AG04449 (cell line): ENCODE data around the gene SRP14.
"Not testable (repeated sequence)": the region's sequence is repeated elsewhere in the genome, so short reads cannot be mapped to it uniquely, and the experiment has no call there.

Experiments used
- CTCF ChIA-PET: fragments of 350-600 bp; formaldehyde crosslinking; extraction: SDS; loops from one replicate; lab custom pipeline; 2021; ENCODE audit warnings: antibody characterized with exemption; lab: Yijun Ruan, JAX
- POLR2A ChIA-PET: fragments of 400-600, 350-600 bp; formaldehyde crosslinking; extraction: SDS; loops from one replicate; lab custom pipeline; 2020; ENCODE audit warnings: antibody characterized with exemption, inconsistent platforms; lab: Yijun Ruan, JAX
- DNase-seq: peaks from one replicate; pipeline ENCODE4 v3.0.0-alpha.2; 2010; ENCODE audit warnings: low read depth, low spot score
- H3K4me3 ChIP-seq: 2 replicates; pipeline ENCODE4 v1.5.1; 2011; ENCODE audit warnings: low read depth, mild to moderate bottlenecking, control low read depth, low read length
- TF ChIP-seq, protein P1 (sequence below): IDR thresholded peaks from one replicate; pipeline ENCODE4 v1.5.1; 2011; ENCODE audit warnings: mild to moderate bottlenecking, moderate library complexity, low read length, control low read depth, inconsistent platforms; ENCODE audit not compliant: insufficient read depth; ENCODE audit errors: missing control alignments

The SRP14 gene

DNA sequence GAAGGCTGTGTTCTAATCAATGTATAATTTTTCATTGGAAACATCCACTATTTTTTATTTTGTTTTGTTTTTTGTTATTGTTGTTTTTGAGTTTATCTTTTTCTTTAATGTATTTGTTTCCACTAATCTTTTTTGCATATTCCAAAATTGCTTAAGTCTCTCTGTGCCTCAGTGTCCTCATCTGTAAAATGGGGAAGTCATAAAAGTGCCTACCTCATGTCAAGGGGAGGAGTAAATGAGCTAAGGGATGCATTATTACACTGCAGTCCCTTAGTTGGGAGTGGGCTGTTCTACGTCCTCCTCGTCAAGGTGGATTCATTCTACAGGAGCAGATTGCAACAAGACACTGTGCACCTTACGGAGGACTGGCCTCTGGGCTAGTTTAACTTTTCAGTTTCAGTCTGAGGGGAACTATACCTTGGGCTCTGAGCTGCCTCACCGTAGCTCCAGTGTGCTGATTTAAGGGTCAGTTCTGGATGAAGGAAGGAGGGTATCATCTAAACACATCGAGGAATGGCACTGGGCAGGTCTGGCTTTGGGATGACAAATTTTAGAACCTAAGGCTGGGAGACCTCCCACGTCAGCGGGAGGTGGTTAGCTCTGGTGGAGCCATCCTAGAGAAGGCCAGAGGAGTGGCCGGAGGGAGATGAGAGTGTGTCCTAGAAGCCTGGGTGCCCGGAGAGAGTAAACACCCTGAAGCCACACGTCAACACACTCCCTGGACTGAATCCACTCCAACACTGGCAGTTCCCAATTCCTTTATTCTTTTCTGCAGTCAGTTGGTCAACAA, 5.1 kb upstream of the SRP14 start:
- POLR2A ChIA-PET = no interaction called here
- no peak overlapping the region for H3K4me3 ChIP-seq
- CTCF ChIA-PET = interaction anchor here (0.8 to 8.4 kb wide), 6 partner anchors 57 to 231 kb away, joined by 3 to 286 read pairs (median 4); no protein-coding TSS in a partner anchor

GRCh38 chr15:40042791-40043320, 3.9 kb upstream of the SRP14 start:
- CTCF ChIA-PET = interaction anchor here (2.2 to 8.4 kb wide), 2 partner anchors 62 to 232 kb away, joined by 9 to 286 read pairs; no protein-coding TSS in a partner anchor
- POLR2A ChIA-PET = no interaction called here
- DNase-seq = no peak
- H3K4me3 ChIP-seq = no peak overlapping the region
- TF ChIP-seq, protein P1, sequence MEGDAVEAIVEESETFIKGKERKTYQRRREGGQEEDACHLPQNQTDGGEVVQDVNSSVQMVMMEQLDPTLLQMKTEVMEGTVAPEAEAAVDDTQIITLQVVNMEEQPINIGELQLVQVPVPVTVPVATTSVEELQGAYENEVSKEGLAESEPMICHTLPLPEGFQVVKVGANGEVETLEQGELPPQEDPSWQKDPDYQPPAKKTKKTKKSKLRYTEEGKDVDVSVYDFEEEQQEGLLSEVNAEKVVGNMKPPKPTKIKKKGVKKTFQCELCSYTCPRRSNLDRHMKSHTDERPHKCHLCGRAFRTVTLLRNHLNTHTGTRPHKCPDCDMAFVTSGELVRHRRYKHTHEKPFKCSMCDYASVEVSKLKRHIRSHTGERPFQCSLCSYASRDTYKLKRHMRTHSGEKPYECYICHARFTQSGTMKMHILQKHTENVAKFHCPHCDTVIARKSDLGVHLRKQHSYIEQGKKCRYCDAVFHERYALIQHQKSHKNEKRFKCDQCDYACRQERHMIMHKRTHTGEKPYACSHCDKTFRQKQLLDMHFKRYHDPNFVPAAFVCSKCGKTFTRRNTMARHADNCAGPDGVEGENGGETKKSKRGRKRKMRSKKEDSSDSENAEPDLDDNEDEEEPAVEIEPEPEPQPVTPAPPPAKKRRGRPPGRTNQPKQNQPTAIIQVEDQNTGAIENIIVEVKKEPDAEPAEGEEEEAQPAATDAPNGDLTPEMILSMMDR = no peak

More for the DNA sequence above, 5.1 kb upstream of the SRP14 start:
- DNase-seq = no peak
- TF ChIP-seq, protein P1 = no peak

DNA sequence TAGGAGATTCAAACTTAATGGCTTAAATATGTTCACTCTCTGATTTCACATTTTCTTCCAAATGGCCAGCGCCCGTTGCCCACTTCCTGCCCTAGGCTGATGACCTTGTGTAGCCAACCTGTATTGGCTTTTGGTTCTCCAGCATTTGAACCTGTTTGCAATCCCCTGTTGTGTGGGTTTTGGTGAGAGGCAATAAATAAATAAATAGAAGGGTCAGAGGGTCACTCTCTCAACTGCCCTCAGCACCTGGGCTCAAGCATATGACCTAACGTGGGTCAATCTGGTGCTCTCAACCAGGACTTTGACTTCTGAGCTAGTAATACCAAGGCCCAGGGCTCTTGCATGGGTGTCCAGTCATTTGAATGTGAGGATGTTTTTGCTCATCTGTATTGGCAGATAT, 1.8 kb upstream of the SRP14 start:
- TF ChIP-seq, protein P1 = no peak
- ChIA-PET POLR2A (no interaction called here), CTCF (interaction anchor here (0.6 to 6.3 kb wide), 9 partner anchors 8 to 256 kb away, joined by 4 to 75 read pairs (median 6); no protein-coding TSS in a partner anchor)
- no peak overlapping the region for H3K4me3 ChIP-seq
- no peak for DNase-seq

- POLR2A ChIA-PET = no interaction called here
- H3K4me3 ChIP-seq = no peak overlapping the region
- CTCF ChIA-PET = interaction anchor here (1.2 to 6.3 kb wide), 8 partner anchors 8 to 328 kb away, joined by 3 to 75 read pairs (median 8); no protein-coding TSS in a partner anchor
Observed at GRCh38 chr15:40040293-40040635, 1.3 kb upstream of the SRP14 start.

GRCh38 chr15:40038275-40038637, 725 bp downstream of the SRP14 start:
- no peak for DNase-seq
- H3K4me3 ChIP-seq = peak overlapping the region; percentile 95
- TF ChIP-seq, protein P1 = no peak
- POLR2A ChIA-PET = no interaction called here
- CTCF ChIA-PET = interaction anchor here (0.8 to 6.3 kb wide), 8 partner anchors 14 to 236 kb away, joined by 3 to 75 read pairs (median 4); partner anchors contain the start of gene BMF

More at GRCh38 chr15:40040293-40040635, 1.3 kb upstream of the SRP14 start:
- no peak for DNase-seq
- TF ChIP-seq, protein P1 = no peak

DNA sequence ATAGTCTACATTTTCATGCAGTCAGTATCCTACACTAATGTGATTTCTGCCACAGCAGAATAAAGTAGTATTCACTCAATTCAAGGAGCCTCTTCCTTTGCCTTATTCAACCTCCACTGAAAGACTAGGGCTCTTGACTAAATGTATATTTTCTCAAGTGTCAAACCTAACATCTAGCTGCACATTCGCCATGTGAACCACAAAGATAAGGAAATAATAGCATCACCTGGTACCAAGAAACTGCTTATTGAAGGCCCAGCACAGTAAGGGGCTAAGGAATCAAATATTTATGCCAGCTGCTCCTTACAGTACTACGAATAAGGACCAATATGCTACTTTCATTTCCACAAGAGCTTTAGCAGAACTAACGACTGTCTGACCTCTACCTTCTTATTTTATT, 1.3 kb downstream of the SRP14 start:
- DNase-seq = no peak
- ChIA-PET POLR2A (no interaction called here), CTCF (interaction anchor here (1.2 to 6.3 kb wide), 6 partner anchors 14 to 242 kb away, joined by 3 to 75 read pairs (median 12); no protein-coding TSS in a partner anchor)
- H3K4me3 ChIP-seq = peak overlapping the region; percentile 95
- TF ChIP-seq, protein P1 = no peak

DNA sequence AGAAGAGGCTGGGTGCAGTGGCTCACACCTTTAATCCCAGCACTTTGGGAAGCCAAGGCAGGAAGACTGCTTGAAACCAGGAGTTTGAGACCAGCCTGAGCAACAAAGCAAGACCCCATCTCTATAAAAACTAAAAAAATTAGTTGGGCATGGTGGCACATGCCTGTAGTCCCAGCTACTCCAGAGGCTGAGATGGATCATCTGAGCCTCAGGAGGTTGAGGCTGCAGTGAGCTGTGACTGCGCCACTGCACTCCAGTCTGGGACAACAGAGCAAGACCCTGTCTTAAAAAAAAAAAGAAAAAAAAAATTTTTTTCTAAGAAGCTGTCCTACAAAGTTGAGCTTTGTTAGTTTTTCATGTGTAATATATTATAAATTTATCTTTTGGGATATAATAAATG, 3.8 kb downstream of the SRP14 start:
- POLR2A ChIA-PET = not testable (repeated sequence)
- CTCF ChIA-PET = interaction anchor here (0.6 to 4.3 kb wide), 6 partner anchors 11 to 521 kb away, joined by 3 to 17 read pairs (median 4); no protein-coding TSS in a partner anchor

More for the DNA sequence above, 3.8 kb downstream of the SRP14 start:
- H3K4me3 ChIP-seq, DNase-seq: not testable (repeated sequence)
